Inflammatory macrophage treated with lipopolysaccharide for 1 hour (primary cell): ENCODE measurements around the gene GGT7.
"Not testable (repeated sequence)": the region's sequence is repeated elsewhere in the genome, so short reads cannot be mapped to it uniquely, and the experiment has no call there.

ENCODE experiments used
- DNase-seq, 2 donors: peaks; one replicate each; pipeline ENCODE4 v3.0.0-alpha.2; 2020 to 2022

The GGT7 gene

GRCh38 chr20:34872622-34873224, at the start of gene GGT7:
GGT7 (minus strand) TSS chr20:34872856; CDS start chr20:34872815, 41 bp downstream.
- peak; percentile 44 to 77 for DNase-seq

GRCh38 chr20:34921436-34921835, 48.8 kb upstream of the GGT7 start:
- no peak for DNase-seq

GRCh38 chr20:34920055-34920454, 47.4 kb upstream of the GGT7 start:
- no peak for DNase-seq

- no peak for DNase-seq
Observed at GRCh38 chr20:34916774-34917354, 44.2 kb upstream of the GGT7 start.

GRCh38 chr20:34915749-34916455, 43.2 kb upstream of the GGT7 start:
- DNase-seq: no peak

GRCh38 chr20:34915131-34915530, 42.5 kb upstream of the GGT7 start:
- DNase-seq: no peak

GRCh38 chr20:34907616-34908469, 35.2 kb upstream of the GGT7 start:
- peak in 1 of 2 donors; percentile 14 for DNase-seq

GRCh38 chr20:34904202-34904621, 31.6 kb upstream of the GGT7 start:
- peak; percentile 32 to 37 for DNase-seq

- DNase-seq: not testable (repeated sequence)
Observed at GRCh38 chr20:34898731-34899130, 26.1 kb upstream of the GGT7 start.

- not testable (repeated sequence) for DNase-seq
Observed at GRCh38 chr20:34898129-34898528, 25.5 kb upstream of the GGT7 start.

- DNase-seq: no peak
Observed at GRCh38 chr20:34896086-34896621, 23.5 kb upstream of the GGT7 start.

GRCh38 chr20:34895465-34895864, 22.8 kb upstream of the GGT7 start:
- DNase-seq: no peak

GRCh38 chr20:34894723-34895122, 22.1 kb upstream of the GGT7 start:
- DNase-seq: no peak

GRCh38 chr20:34892671-34893070, 20.0 kb upstream of the GGT7 start:
- no peak for DNase-seq

- peak; percentile 82 to 83 for DNase-seq
Observed at GRCh38 chr20:34891166-34892062, 18.8 kb upstream of the GGT7 start.

- DNase-seq: no peak
Observed at GRCh38 chr20:34888468-34888867, 15.8 kb upstream of the GGT7 start.

- DNase-seq: no peak
Observed at GRCh38 chr20:34887023-34887422, 14.4 kb upstream of the GGT7 start.

GRCh38 chr20:34886122-34886521, 13.5 kb upstream of the GGT7 start:
- DNase-seq: no peak

GRCh38 chr20:34884260-34884659, 11.6 kb upstream of the GGT7 start:
- DNase-seq: no peak

- DNase-seq: no peak
Observed at GRCh38 chr20:34883809-34884208, 11.2 kb upstream of the GGT7 start.

- no peak for DNase-seq
Observed at GRCh38 chr20:34883087-34883688, 10.5 kb upstream of the GGT7 start.
